Melanocyte of skin (primary cell): ENCODE results near the gene RABEP2. TPM values are rescaled to one million over a fixed set of nuclear protein-coding genes. Genes with fewer than 3 reads are reported as not detected.

Source experiments
- small RNA-seq, 2 donors: library from RNA; depleted of rRNA; stranded (forward); fragments of <200 nt; gene quantifications; one replicate each; pipeline ENCODE3, GENCODE V24; 2012
- total RNA-seq, 2 donors: library from RNA; depleted of rRNA; stranded (reverse); fragments of >200 nt; gene quantifications; 2 replicates each; pipeline ENCODE4 v1.2.3, GENCODE V29; 2012

The RABEP2 gene
- total RNA-seq = 10 to 100 TPM; 20.0 to 20.6 TPM

GRCh38 chr16:28924762-28925385, at the start of gene RABEP2:
Gene RABEP2, minus strand, starts transcription at chr16:28925238. Its CDS starts 75 bp downstream, at chr16:28925163.

GRCh38 chr16:28974437-28975157, 49.6 kb upstream of the RABEP2 start, which contains the start of gene SPNS1:
Gene SPNS1, plus strand, starts transcription at chr16:28974778. Its CDS starts 374 bp downstream, at chr16:28975152.

GRCh38 chr16:28950648-28951409, 25.8 kb upstream of the RABEP2 start, which contains the start of gene NFATC2IP:
Gene NFATC2IP, plus strand, starts transcription at chr16:28950937. Its CDS starts 75 bp downstream, at chr16:28951012.

GRCh38 chr16:28931801-28932225, 6.8 kb upstream of the RABEP2 start, which contains the start of gene CD19:
Gene CD19, plus strand, starts transcription at chr16:28931971. Its CDS starts 30 bp downstream, at chr16:28932001.

GRCh38 chr16:28878083-28878926, 46.7 kb downstream of the RABEP2 start, which contains the start of gene ATP2A1:
Gene ATP2A1, plus strand, starts transcription at chr16:28878488. Its CDS starts 184 bp downstream, at chr16:28878672.

Small RNA genes lying within 50 kb of the gene (small RNA-seq; reads per million reads assigned to genes)
- gene RF00416 = 0 reads per million in 2 donors

Other genes with a start within 250 kb of the RABEP2 start
- 10 to 100 TPM; 31.7 to 61.6 TPM for gene EIF3C, start 213.8 kb downstream of the RABEP2 start, total RNA-seq
- 1 to 10 TPM; 5.2 to 5.7 TPM for gene NPIPB9, start 173.5 kb downstream of the RABEP2 start, total RNA-seq
- 10 to 100 TPM; 48.5 to 49.0 TPM for gene ATXN2L, start 102.2 kb downstream of the RABEP2 start, total RNA-seq
- 100 to 1,000 TPM in 1 of 2 donors, 10 to 100 TPM in 1; 97.4 to 137 TPM for gene TUFM, start 78.9 kb downstream of the RABEP2 start, total RNA-seq
- gene SH2B1, start 61.4 kb downstream of the RABEP2 start, total RNA-seq = 10 to 100 TPM; 13.4 to 17.0 TPM
- gene ATP2A1, start 46.8 kb downstream of the RABEP2 start, total RNA-seq = under 1 TPM; under 0.01 to 0.34 TPM
- under 1 TPM in 1 of 2 donors, not detected in 1; 0.34 TPM for gene CD19, start 6.7 kb upstream of the RABEP2 start, total RNA-seq
- gene NFATC2IP, start 25.7 kb upstream of the RABEP2 start, total RNA-seq = 10 to 100 TPM; 25.1 to 32.0 TPM
- 10 to 100 TPM; 59.5 to 71.9 TPM for gene SPNS1, start 49.5 kb upstream of the RABEP2 start, total RNA-seq
- 1 to 10 TPM in 1 of 2 donors, under 1 TPM in 1; 0.67 to 1.0 TPM for gene LAT, start 59.8 kb upstream of the RABEP2 start, total RNA-seq